K562 (cell line): Measurements from ENCODE around the gene VPS13C. TPM values are rescaled to one million over a fixed set of nuclear protein-coding genes. Genes with fewer than 3 reads are reported as not detected.

Source experiments
- ATAC-seq: fragments of 200-7000 bp; cut with Tn5 transposase; 3 replicates; pipeline ENCODE4 v1.9.1; 2020; ENCODE audit warnings: moderate library complexity
- BruUV-seq: library from RNA; stranded (reverse); fragments of 400-500 nt; replicated peaks from 2 replicates; lab custom pipeline; 2021; lab: Mats Ljungman, UMichigan
- CTCF ChIA-PET: fragments of 300-600 bp; formaldehyde crosslinking; extraction: SDS; loops from one replicate; lab custom pipeline; 2021; ENCODE audit warnings: low intra/inter-chr PET ratio; lab: Yijun Ruan, JAX
- POLR2A ChIA-PET: fragments of 300-600, 350-650 bp; sonication (Branson Sonifier 250); formaldehyde crosslinking; extraction: SDS; loops from one replicate; lab custom pipeline; 2021; ENCODE audit warnings: antibody characterized with exemption, inconsistent platforms; lab: Yijun Ruan, JAX
- DNase-seq, 4 experiments: peaks; one replicate each; pipeline versions ENCODE4 v3.0.0 to v3.0.0-alpha.2; 2011 to 2018; ENCODE audit warnings: low spot score in 3 of 4, mixed read lengths in 3 of 4; ENCODE audit errors: extremely low read depth in 1 of 4
- FAIRE-seq: peaks from 2 replicates; lab custom pipeline; 2011; peaks lifted over from hg19 to GRCh38; lab: Jason Lieb, UNC
- H2AFZ ChIP-seq: 2 replicates; pipeline ENCODE4 v1.6.0; 2011; ENCODE audit warnings: low read depth, low read length, control low read depth, inconsistent platforms
- H3K27ac ChIP-seq: fragments of 200-600 bp; 3 replicates; pipeline ENCODE4 v1.8.0; 2011; ENCODE audit warnings: low read depth, mild to moderate bottlenecking, control low read depth, inconsistent platforms, low read length, moderate library complexity, mixed read lengths; ENCODE audit errors: extremely low read depth
- H3K27me3 ChIP-seq, 2 experiments: fragments of 300-600 bp in 1 of 2; 2 replicates in 1 of 2; 3 replicates in 1 of 2; pipeline versions ENCODE4 v1.6.0 to v1.8.0; 2011; ENCODE audit warnings: inconsistent platforms in 2 of 2, low read length in 2 of 2, mild to moderate bottlenecking in 1 of 2, mixed read lengths in 1 of 2, moderate library complexity in 1 of 2; ENCODE audit not compliant: control insufficient read depth in 2 of 2, insufficient read depth in 2 of 2
- H3K36me3 ChIP-seq: fragments of 300-600 bp; 3 replicates; pipeline ENCODE4 v1.8.0; 2011; ENCODE audit warnings: mild to moderate bottlenecking, low read length, inconsistent platforms; ENCODE audit not compliant: control insufficient read depth, insufficient read depth
- H3K4me1 ChIP-seq, 2 experiments: fragments of 200-600 bp in 1 of 2; replicated peaks in 1 of 2; 2 replicates in 1 of 2; 3 replicates in 1 of 2; pipeline versions ENCODE4 v1.5.1 to v1.8.0; 2011; ENCODE audit warnings: inconsistent platforms in 2 of 2, low read length in 2 of 2, mild to moderate bottlenecking in 1 of 2, mixed read lengths in 1 of 2, moderate library complexity in 1 of 2; ENCODE audit not compliant: control insufficient read depth in 2 of 2, insufficient read depth in 2 of 2
- H3K4me2 ChIP-seq: 2 replicates; pipeline ENCODE4 v1.6.1; 2011; ENCODE audit warnings: low read length, control low read depth, inconsistent platforms, mixed read lengths; ENCODE audit not compliant: insufficient read depth
- H3K4me3 ChIP-seq: fragments of 200-600 bp; sonication (generic), shearing (Covaris generic); 2 replicates; pipeline ENCODE4 v1.5.1; 2016; ENCODE audit warnings: control low read depth, inconsistent platforms
- H3K79me2 ChIP-seq: fragments of 200-600 bp; 3 replicates; pipeline ENCODE4 v1.8.0; 2011; ENCODE audit warnings: low read length, inconsistent platforms; ENCODE audit not compliant: control insufficient read depth, insufficient read depth
- H3K9ac ChIP-seq, 2 experiments: 2 replicates each; pipeline versions ENCODE4 v1.6.0 to v1.6.1; 2011; ENCODE audit warnings: low read depth in 2 of 2, low read length in 2 of 2, control low read depth in 1 of 2, inconsistent platforms in 1 of 2, mild to moderate bottlenecking in 1 of 2, mixed read lengths in 1 of 2; ENCODE audit not compliant: insufficient read depth in 1 of 2
- H3K9me1 ChIP-seq: one replicate; pipeline ENCODE4 v1.6.0; 2011; ENCODE audit warnings: inconsistent platforms, mild to moderate bottlenecking, low read length, moderate library complexity; ENCODE audit not compliant: control insufficient read depth, insufficient read depth
- H3K9me3 ChIP-seq: replicated peaks from 2 replicates; pipeline ENCODE4 v1.5.1; 2011; ENCODE audit warnings: low read depth, low read length, inconsistent platforms; ENCODE audit not compliant: control insufficient read depth, insufficient read depth
- H4K20me1 ChIP-seq: replicated peaks from 2 replicates; pipeline ENCODE4 v1.6.1; 2011; ENCODE audit warnings: low read length, inconsistent platforms, mixed read lengths; ENCODE audit not compliant: control insufficient read depth, insufficient read depth
- CLOCK ChIP-seq: fragments of 250-450 bp; sonication (Bioruptor Pico); IDR thresholded peaks from 2 replicates; pipeline ENCODE4 v1.4.0; 2020; ENCODE audit warnings: mild to moderate bottlenecking, moderate library complexity, borderline replicate concordance
- E2F8 ChIP-seq: fragments of 450-650 bp; IDR thresholded peaks from 2 replicates; pipeline ENCODE4 v1.7.1; 2018; ENCODE audit warnings: mild to moderate bottlenecking, low read depth; ENCODE audit not compliant: partially characterized antibody
- TAF7 ChIP-seq: fragments of 450-650 bp; IDR thresholded peaks from 2 replicates; pipeline ENCODE4 v1.6.1; 2016; ENCODE audit warnings: missing genetic modification characterization, missing compliant biosample characterization
- VEZF1 ChIP-seq: fragments of 200-800 bp; sonication (Bioruptor generic); IDR thresholded peaks from 2 replicates; pipeline ENCODE4 v1.6.1; 2017; ENCODE audit warnings: missing genetic modification characterization, missing compliant biosample characterization
- ZNF23 ChIP-seq: fragments of 250-450 bp; sonication (Bioruptor Pico); IDR thresholded peaks from 2 replicates; pipeline ENCODE4 v1.4.0; 2020; ENCODE audit warnings: mild to moderate bottlenecking
- ZNF764 ChIP-seq: fragments of 250-450 bp; sonication (Bioruptor Pico); IDR thresholded peaks from 2 replicates; pipeline ENCODE4 v1.4.0; 2020; ENCODE audit warnings: low read depth, mild to moderate bottlenecking, moderate library complexity
- WGBS: fragments of 100-300 bp; shearing (Covaris generic); methylation state at CpG from one replicate; pipeline ENCODE4 v1.1.6; 2016; ENCODE audit warnings: low coverage, mixed read lengths; ENCODE audit not compliant: insufficient coverage; ENCODE audit errors: missing lambda C conversion rate; 5-methylcytosine and 5-hydroxymethylcytosine counted together
- in situ Hi-C: fragments of 300-500 bp; cut with MboI; formaldehyde crosslinking; loops from 4 replicates; pipeline ENCODE4 v1.15.0; 2018; ENCODE audit warnings: inconsistent platforms, mixed read lengths
- intact Hi-C: fragments of 100-400 bp; cut with micrococcal nuclease; formaldehyde crosslinking; loops from 2 replicates; pipeline ENCODE4 v1.14.2; 2022
- polyA plus RNA-seq, 8 experiments: library from polyadenylated mRNA; depleted of rRNA in 4 of 8; stranded (reverse) in 5 of 8; unstranded in 3 of 8; fragments of >200 nt; fragmentation: Nextera tagmentation in 2 of 8; fragmentation: Illumina TruSeq in 1 of 8; extraction: Ambion mirVana in 2 of 8; extraction: Trizol in 1 of 8; gene quantifications; 2 replicates each; pipeline versions ENCODE4 v1.2.1 to v1.2.3, GENCODE V29; 2011 to 2014; ENCODE audit warnings: inconsistent platforms in 1 of 8, missing spikeins in 1 of 8
- total RNA-seq, 7 experiments: library from RNA; depleted of rRNA in 6 of 7; stranded (reverse); fragments of >200 nt in 6 of 7; fragmentation: Illumina TruSeq in 2 of 7; extraction: Trizol in 2 of 7; gene quantifications; 2 replicates each; pipeline versions ENCODE4 v1.2.1 to v1.2.3, GENCODE V29; 2011 to 2021; ENCODE audit warnings: low replicate concordance in 1 of 7

The VPS13C gene
- total and polyA plus RNA-seq, 9 of the 15 experiments (the other 6 are each of a cell fraction or from before 2014, with no cell fraction given): 5.2 to 32.3 (median 15.7) TPM

GRCh38 chr15:62094388-62094787 is 34.1 kb upstream of the VPS13C start:
- FAIRE-seq: peak; percentile 91
- Histone ChIP-seq H3K4me3 (no peak overlapping the region), H3K27ac (no peak overlapping the region), H3K27me3 (peaks cover 4 to 9% of the 10 kb centered on the region in 2 experiments; a peak in 3 of 5 replicates), H3K36me3 (no peaks in the 10 kb centered on the region), H3K9me3 (no peaks in the 10 kb centered on the region), H3K4me2 (no peak overlapping the region), H3K9me1 (no peaks in the 10 kb centered on the region), H2AFZ (no peak overlapping the region), H3K79me2 (no peaks in the 10 kb centered on the region), H4K20me1 (peaks cover 4% of the 10 kb centered on the region), H3K4me1 (peaks cover 0 to 8% of the 10 kb centered on the region in 2 experiments; a peak in 1 of 5 replicates), H3K9ac (no peak overlapping the region)
- ATAC-seq: peak; percentile 98
- in situ Hi-C loops (no loop called here), intact Hi-C loops (no loop called here)
- no TSS peak for BruUV-seq
- ChIA-PET CTCF (no interaction called here), POLR2A (interaction anchor here (0.7 to 0.8 kb wide), 2 partner anchors 42 to 78 kb away, joined by 3 read pairs; no protein-coding TSS in a partner anchor)
- peak; percentile 26 to 83 (median 54) for DNase-seq
- WGBS: 0% methylated on average over 7 of the region's 7 CpGs
- no peak for TF ChIP-seq TAF7
- no peak for TF ChIP-seq CLOCK (CRISPR knock-in tag)
- TF ChIP-seq VEZF1 (CRISPR knock-in tag): peak; percentile 88
- no peak for TF ChIP-seq ZNF23 (CRISPR knock-in tag)
- no peak for TF ChIP-seq E2F8
- no peak for TF ChIP-seq ZNF764
